ENCODE data around the gene MAPRE3. TPM values are rescaled to one million over a fixed set of nuclear protein-coding genes. Genes with fewer than 3 reads are reported as not detected.
A peak's percentile ranks its signal among the peaks of the same experiment; 100 is the strongest.

Gene MAPRE3
- total RNA-seq, 1 donor from 2014 or later: 4.1 TPM

DNA sequence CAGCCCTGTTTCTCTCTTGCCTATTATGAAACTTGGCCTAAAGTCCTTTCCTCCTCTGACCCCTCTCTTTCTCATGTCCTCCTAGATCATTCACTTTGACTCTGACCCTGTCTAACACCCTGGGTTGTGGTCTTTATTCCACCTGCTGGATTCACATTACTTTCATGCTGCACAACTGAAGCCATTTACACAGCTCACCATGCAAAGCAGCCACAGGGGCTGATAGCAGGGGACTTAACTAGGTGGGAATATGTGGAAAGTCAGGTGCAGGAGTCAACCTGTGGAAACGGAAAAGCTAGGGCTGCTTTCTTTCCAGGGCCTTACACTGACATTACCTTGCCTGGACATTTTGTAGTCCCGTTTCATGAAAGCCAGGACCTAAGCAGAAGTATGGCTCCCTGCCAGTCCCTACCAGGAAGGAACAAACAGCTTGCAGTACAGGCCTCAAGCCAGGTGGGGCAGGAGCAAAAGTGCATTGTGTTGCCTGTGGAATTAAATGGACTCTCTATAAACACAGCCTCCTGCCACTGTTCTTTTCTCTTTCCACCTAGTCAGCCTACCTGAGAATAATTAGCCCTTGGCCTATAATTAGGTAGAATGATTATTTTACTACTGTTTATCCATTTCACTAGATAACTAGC is 11.8 kb downstream of the MAPRE3 start:
- DNase-seq (ENCODE audit: low spot score): peak; percentile 15

DNA sequence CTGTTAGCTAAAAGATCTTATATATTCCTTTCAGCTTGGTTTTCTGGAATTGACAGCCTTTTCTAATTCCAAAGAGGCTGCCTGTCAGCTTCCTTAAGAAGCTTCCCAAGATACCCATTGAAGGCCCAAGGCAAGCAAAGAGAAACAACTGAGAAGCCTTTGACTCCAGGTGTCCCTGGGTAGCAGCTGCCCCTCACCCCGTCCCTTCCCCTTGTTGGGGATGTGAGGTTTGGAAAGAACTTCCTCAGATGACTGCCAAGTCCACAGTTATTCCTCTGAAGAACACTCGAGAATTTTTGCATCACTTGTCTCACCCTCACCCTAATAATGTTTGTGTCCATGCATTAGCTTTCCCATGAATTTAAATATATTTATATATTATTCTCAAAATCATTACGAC is 13.3 kb downstream of the MAPRE3 start:
- no peak for DNase-seq (ENCODE audit: low spot score)

DNA sequence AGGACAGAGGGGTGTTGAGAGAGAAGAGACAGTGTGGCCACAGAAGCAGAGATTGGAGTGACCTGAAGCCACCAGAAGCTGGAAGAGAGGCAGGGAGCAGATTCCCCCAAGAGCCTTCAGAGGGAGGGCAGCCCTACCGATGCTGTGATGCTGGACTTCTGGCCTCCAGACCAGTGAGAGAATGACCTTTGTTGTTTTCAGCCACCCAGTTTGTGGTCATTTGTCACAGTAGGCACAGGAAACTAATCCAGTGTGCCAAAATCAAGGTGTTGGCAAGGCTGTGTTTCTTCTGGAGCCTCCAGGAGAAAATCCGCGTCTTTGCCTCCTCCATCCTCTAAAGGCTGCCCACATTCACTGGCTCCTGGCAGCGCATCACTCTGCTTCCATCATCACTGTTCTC is 15.4 kb downstream of the MAPRE3 start:
- no peak for DNase-seq (ENCODE audit: low spot score)

DNA sequence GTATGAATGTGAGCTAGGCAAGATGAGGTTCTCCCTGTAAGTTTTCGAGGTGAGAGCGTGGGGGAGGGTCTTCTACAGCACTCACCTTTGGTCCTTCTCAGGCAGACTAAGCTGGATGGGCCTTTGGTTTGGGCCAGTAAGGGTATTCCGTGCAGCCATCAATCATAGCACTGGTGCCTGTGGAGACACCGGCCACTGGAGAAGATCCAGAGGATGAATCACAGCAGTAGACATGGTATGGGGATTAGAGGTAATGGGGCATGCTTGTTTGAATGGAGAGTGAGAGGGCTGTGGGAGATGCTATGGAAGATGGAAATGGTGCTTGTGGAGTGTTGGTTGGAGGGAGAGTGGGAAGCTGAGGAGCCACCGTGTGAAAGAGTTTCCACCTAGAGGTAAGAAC is 16.1 kb downstream of the MAPRE3 start:
- no peak for DNase-seq (ENCODE audit: low spot score)

DNA sequence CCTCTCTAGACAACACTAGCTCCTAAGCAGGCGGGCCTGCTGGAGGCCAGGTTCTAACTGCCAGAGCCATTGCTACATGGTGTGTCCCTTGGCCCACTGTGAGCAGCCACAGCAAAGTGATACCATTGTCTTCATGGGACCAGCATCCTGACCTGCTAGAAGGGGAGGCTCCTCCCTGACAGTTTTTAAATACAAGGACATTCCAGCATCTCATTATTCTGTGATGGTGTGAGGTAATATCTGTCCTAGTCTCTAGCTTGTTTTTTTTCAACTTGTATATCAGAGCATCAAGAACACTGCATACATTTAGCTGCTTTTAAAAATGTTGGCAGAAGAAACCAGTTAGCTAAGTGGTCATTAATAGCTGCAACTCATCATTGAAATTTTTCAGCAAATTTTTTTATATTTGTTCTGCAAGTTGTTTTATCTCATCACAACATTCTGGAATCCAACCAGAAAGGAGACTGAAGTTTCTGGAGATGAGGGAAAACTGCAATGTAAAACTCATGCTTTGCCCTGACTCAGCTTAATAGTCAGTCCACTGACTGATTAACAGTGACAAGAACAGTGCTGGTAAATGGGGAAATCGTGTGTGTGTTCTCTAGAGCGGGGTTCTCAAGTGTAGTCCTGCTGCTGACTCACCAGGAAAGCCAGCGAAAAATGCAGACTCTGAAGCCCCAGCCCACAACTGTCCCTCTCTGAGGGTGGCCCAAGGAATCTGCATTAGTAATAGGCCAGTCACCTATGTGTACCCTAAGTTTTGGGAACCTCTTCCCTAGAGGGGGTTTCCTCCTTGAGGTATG is 17.8 kb downstream of the MAPRE3 start:
- DNase-seq (ENCODE audit: low spot score): no peak

DNA sequence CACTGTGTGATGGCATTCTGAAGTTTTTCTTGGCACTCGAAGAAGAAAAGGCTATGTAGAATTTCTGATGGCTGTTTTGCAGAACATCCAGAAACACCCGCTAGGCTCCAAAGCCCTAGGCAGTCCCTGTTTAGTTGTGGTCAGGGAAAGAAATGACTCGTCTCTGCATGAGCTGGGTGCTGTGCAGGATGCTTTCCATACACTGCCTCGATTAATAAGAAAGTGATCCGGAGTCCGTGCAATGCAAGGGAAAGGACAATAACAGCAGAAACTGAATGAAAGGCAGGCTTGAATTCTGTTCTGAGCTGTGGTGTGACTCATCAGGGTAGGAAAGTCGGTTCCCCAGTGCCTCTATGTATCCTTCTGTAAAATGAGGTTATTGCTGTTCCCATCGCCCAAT is 18.7 kb downstream of the MAPRE3 start:
- no peak for DNase-seq (ENCODE audit: low spot score)

DNA sequence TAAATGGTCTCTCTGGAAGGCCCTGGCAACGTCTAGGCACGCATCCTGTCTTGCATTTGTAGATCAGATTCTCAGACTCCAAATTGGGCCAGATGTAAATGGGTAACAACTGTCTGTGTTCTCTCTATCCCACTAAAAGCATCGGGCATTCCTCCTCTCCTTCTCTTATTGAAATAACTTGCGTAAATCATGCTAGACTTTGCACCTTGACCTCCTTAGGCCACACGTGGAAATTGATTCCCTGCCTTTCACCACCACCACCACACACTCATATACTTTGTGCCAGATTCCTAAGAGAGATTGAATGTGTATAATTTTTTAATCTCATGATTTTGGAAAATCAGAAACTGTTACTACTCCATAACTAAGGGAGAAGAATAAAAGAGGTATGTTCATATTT is 21.3 kb downstream of the MAPRE3 start:
- no peak for DNase-seq (ENCODE audit: low spot score)

DNA sequence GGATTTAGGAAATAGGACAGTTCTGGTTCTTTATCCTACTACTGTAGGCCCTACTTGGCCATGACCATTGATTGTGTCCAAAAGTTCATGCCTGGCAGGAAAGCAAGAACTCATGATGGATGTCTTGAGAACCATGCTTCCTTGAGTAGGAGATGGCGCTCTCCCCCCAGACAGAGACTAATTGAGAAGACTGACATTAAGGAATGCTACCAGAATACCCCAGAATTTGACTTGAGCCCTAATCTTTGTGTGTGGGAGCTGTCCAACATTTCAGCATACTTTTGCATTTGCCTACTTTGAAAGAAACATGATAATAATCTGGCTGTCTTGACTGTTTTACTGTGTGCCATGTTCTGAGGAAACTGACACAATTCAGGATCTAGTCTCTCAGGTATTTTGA is 23.3 kb downstream of the MAPRE3 start:
- DNase-seq (ENCODE audit: low spot score): no peak

DNA sequence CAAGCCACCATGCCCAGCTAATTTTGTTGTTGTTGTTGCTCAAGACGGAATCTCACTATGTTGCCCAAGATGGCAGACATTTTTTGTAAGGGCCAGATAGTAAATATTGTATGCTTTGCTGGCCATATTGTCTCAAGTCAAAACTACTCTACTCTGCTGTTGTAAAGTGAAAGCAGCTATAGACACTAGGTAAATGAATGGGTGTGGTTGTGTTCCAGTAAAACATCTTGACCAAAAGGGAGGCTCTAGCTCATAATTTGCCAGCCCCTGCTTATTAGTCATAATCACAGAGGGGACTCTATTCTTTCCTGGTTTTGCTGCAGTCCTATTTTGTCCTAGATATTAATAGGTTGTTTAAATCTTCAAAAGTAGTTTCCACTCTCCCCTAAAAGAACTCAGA is 24.5 kb downstream of the MAPRE3 start:
- no peak for DNase-seq (ENCODE audit: low spot score)

DNA sequence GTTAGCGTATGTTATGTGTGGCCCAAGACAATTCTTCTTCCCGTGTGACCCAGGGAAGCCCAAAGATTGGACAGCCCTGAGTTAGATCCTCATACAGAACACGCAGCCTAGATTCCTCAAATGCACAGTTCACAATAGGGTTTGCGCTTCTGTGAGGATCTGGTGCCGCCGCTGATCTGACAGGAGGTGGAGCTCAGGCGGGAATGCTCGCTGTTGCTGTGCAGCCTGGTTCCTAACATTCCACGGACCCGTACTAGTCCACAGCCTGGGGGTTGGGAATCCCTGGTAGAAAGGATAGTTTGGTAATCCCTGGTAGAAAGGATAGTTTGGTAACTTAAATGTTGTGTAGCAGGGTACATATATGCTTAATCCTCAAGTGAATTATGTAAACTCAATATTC is 27.0 kb downstream of the MAPRE3 start:
- no peak for DNase-seq (ENCODE audit: low spot score)

DNA sequence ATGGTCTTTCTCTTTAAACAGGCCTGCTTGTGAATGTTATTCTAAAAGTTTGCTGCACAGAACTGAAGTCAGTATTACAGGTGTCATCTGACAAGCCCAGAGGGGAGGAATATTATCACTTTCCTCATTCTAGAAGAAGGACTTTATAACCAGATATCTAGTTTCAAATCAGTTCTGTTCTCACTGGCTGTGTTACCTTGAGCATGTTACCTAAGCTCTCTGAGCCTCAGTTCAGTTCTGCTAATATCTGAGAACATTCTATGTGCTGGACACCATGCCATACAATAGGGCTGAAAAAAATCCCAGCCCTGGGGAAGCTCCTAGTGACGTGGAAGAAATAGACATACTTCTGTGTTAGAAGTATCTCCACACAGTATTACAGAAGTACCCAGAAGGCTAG is 27.9 kb downstream of the MAPRE3 start:
- no peak for DNase-seq (ENCODE audit: low spot score)

DNA sequence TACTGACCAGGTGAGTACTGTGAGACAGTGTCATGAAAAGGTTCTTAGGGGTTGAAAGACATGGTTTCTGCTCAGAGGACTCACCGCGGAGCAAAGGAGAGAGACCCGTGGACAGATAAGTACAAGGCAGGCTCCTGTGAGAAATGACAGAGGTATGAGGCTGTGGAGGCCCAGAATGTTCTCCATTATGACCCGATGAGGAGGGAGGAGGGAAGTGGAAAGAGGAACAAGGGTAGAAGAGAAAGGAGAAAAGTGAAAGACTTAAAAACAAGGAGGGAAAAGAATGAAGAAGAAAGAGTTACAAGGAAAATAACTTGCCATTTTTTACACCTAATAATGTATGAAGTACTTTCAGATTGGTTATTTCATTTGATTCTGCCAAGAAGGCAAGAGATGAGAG is 29.8 kb downstream of the MAPRE3 start:
- no peak for DNase-seq (ENCODE audit: low spot score)

DNA sequence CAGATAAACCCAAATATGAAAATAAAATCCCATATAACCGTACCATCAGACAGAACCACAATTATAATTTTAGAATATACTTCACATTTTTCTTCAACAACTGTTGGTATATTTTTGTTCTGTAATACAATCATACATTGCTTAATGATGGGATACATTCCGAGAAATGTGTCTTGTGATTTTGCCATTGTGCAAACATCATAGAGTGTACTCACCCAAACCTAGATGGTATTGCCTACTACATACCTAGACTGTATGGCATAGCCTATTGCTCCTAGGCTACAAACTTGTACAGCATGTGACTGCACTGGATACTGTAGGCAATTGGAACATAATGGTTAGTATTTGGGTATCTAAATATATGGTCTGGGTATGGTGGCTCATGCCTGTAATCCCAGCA is 30.6 kb downstream of the MAPRE3 start:
- DNase-seq (ENCODE audit: low spot score): no peak

DNA sequence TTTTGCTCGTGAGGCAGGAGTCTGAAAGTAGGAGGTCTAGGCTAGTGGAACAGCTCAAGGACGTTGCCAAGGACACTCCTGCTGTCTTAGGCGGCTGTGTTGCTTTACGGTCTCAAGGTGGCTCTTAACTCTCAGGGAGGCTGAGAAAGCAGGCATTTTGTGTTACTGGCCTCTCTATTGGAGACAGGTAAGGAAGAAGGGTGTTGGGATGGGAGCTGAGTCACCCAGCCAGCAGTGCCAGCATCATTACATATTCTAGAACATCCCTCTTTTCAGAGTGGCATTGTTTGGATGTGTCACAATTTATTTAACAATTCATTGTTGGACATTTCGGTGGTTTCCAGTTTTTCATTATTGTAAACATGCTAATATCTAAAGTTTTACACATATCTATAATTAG is 31.5 kb downstream of the MAPRE3 start:
- no peak for DNase-seq (ENCODE audit: low spot score)

DNA sequence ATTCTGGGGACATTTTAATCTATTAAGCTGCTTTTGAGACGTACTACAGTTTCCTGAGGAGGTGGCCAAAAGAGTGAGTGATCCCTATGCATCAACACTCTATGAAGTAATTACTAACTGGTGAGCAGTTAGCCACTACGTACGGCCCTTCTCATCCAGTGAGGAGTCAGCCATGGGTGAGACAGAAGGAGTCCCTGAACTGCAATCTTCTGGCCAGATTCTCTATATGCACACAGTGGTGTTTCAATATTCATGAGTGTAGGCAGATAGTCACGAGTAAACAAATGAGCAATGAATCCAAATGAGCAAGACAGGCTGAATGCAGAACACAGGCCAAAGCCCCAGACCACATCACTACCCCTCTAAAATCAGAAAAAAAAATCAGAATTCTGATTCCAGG is 32.6 kb downstream of the MAPRE3 start:
- no peak for DNase-seq (ENCODE audit: low spot score)

DNA sequence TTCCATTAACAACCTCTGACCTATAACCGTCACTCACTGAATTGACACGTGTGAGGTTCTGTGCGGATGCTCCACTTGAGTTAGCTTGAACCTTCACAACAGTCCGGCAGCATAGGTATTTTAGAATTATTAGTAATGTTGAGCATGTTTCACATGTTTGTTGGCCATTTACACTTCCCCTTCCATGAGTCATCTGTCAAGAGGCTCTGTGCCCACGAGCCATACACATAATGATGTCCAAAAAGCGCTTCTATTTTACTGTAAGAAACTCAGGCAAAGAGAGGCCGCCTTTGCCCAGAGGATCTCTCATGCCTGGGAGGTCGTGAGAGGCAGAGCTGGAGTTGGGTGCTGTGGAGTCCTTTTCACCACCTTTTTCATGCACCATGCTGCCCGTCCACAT is 33.4 kb downstream of the MAPRE3 start:
- DNase-seq (ENCODE audit: low spot score): no peak

DNA sequence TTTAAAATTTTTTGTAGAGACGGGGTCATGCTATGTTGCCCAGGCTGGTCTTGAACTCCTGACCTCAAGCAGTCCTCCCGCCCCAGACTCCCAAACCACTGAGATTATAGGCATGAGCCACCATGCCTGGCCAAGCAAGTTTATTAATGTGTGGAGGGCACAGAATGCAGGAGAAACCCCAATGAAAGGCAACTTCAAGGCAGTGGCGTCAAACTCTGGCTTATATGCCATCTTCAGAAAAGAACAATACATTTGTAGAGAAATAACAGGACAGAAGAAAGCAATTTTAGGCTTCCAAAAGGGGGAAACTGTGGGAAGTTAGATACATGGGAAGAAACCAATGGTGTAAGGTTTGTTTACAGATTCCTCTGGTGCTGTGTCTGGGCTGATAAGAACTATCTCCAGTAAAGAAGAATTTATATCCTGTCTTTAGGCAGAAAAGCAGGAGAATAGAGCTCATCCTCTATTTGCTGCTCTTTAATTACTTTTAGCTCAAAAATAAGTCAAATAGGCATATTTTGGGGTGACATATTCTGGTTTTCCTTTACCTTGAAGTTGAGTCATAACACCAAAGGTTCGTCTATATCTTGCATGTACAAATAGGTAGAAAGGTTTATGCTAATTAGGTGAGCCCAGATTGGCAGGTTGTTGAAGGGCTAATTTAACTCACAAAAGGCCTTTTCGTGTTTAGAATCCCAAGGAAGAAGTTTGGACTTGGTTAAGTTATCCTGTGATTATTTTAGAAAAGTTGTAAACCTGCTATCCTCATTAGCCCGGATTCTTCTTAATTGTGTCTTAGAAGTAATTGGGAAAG is 36.4 kb downstream of the MAPRE3 start:
- no peak for DNase-seq (ENCODE audit: low spot score)

DNA sequence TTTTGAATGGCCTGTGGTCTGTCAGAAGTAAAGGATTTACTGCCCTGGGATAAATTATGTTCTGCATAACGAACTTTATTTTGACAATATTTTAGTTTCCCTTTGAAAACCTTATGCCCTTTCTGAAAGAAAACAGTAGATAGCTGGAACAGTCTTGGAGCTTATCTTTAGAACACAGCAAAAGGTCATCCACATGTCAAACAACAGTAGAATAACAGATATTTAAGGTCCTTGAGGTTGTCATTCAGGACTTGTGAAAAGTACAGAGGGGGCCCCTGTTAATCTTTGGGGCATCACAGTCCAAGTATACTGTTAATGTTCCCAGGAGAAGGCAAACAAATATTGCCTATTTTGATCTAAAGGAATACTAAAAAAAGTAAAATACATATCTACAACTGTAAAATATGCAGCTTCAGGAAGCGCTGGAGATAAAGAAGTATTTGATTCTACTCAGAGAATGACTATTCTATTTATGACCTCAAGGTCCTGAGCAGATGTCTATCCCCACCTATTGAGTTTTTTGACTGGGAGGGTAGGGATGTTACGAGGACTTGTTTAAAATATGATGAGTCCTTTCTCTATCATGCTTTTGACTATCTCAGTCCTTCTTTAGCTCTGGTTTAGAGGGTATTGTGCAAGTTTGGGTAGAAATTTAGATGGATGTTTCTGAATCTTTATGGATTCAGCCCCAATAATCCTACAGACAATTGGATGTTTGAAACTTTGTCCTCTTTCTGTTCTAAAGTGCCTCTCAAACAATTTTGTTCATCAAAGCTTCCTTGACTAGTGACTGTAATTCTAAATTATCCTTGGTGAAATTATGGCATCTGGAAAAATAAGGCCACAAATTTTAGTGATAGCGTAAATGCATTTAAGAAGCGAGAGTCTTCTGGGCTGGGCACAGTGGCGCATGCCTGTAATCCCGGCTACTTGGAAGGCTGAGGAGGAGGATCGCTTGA is 37.3 kb downstream of the MAPRE3 start:
- no peak for DNase-seq (ENCODE audit: low spot score)

DNA sequence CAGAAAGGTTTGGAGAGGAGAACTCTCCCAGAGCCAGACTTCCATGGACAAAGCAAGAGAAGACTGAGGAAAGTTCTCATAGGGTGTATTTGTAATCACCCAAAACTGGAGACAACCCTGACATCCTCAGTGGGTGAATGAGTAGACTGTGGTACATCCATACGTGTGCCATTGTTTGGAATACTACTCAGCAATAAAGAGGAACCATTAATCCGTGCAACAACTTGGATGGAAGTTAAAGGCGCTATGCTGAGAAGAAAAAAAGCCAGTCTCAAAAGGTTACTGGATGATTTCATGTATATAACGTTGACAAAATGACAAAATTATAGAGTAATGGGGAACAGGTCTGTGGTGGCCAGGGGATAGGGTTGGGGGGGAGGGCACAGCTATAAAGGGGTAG is 38.2 kb downstream of the MAPRE3 start:
- DNase-seq (ENCODE audit: low spot score): no peak

DNA sequence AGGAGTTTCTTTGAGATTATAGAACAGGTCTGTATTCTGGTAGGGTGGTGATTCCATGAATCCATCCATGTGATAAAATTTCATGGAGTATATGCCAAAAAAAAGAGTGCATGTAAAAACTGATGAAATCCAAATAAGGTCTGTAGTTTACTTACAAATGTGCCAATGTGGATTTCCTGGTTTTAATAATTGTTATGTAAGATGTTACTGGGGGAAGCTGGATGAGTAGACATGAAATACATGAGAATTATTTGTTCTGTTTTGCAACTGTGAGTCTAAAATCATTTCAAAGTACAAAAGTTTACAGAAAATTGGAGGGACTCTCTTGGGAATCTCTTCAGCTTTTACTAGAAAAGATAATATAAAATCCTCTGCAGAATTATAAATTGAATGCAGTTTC is 38.6 kb downstream of the MAPRE3 start:
- no peak for DNase-seq (ENCODE audit: low spot score)

DNA sequence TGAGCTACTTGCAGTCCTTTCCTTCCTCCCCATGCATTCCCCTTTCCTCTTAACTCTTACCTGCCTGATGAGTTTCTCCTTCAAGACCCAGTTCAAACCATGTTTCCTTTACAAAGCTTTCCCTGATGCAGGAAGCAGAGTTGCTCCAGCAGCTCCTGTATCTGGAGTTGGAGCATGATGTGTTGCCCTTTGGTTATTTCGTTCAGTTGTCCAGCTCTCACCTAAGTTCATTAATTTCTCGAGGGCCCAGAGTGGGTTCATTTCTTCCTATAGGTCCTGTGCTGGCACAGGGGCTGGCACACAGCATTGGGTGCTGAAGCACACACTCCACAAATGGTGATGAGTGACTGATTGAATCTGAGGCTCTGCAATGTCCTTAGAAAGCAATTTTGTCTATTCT is 39.3 kb downstream of the MAPRE3 start:
- no peak for DNase-seq (ENCODE audit: low spot score)

DNA sequence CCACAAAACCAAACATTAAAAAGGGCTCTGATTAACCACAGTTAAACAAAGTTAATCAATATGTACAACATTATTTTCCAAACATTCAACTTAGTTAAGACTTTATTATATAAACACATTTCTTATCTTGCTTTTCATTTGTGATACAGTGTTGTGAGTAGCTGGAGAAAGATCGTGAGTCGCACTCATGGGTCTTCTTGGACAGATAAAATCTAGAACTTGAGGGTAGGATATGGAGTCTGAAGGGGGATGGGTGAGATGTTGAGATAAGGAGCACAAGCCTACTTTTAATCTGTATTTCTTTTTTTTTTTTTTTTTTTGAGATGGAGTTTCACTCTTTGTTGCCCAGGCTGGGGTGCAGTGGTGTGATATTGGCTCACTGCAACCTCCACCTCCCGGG is 39.7 kb downstream of the MAPRE3 start:
- no peak for DNase-seq (ENCODE audit: low spot score)
